Fibroblast of lung (primary cell): ENCODE data around the gene SWT1. TPM values are rescaled to one million over a fixed set of nuclear protein-coding genes. Genes with fewer than 3 reads are reported as not detected.

ENCODE experiments used
- DNase-seq, 2 donors: peaks; one replicate each; pipeline versions ENCODE4 v3.0.0 to v3.0.0-alpha.2; 2010; ENCODE audit warnings: low read depth in 2 of 2
- H2AFZ ChIP-seq: 2 replicates; pipeline ENCODE4 v1.5.1; 2012; ENCODE audit warnings: low read length, control low read depth, inconsistent platforms
- H3K27ac ChIP-seq: 2 replicates; pipeline ENCODE4 v1.5.1; 2011; ENCODE audit warnings: low read length, control low read depth; ENCODE audit not compliant: insufficient read depth
- H3K27me3 ChIP-seq: 2 replicates; pipeline ENCODE4 v1.5.1; 2011; ENCODE audit warnings: mild to moderate bottlenecking, low read length; ENCODE audit not compliant: control insufficient read depth, insufficient read depth
- H3K36me3 ChIP-seq: 2 replicates; pipeline ENCODE4 v1.5.1; 2011; ENCODE audit warnings: low read length; ENCODE audit not compliant: control insufficient read depth, insufficient read depth
- H3K4me1 ChIP-seq: 2 replicates; pipeline ENCODE4 v1.5.1; 2011; ENCODE audit warnings: low read length; ENCODE audit not compliant: control insufficient read depth, insufficient read depth; ENCODE audit errors: extremely low read depth
- H3K4me2 ChIP-seq: 2 replicates; pipeline ENCODE4 v1.5.1; 2011; ENCODE audit warnings: low read length, control low read depth; ENCODE audit not compliant: insufficient read depth; ENCODE audit errors: extremely low read depth
- H3K4me3 ChIP-seq, 4 experiments: fragments of 200-600 bp in 1 of 4; sonication (generic) in 1 of 4; replicated peaks in 1 of 4; 2 replicates each; pipeline ENCODE4 v1.5.1; 2011 to 2016; ENCODE audit warnings: low read length in 4 of 4, low read depth in 3 of 4, mild to moderate bottlenecking in 3 of 4, control low read depth in 2 of 4, inconsistent platforms in 1 of 4, mixed read lengths in 1 of 4; ENCODE audit not compliant: insufficient read depth in 1 of 4; ENCODE audit errors: control extremely low read depth in 1 of 4
- H3K79me2 ChIP-seq: 2 replicates; pipeline ENCODE4 v1.5.1; 2012; ENCODE audit warnings: mild to moderate bottlenecking, low read length, inconsistent platforms; ENCODE audit not compliant: control insufficient read depth, insufficient read depth
- H3K9ac ChIP-seq: 2 replicates; pipeline ENCODE4 v1.5.1; 2011; ENCODE audit warnings: mild to moderate bottlenecking, low read length, control low read depth; ENCODE audit not compliant: insufficient read depth
- H3K9me3 ChIP-seq: 2 replicates; pipeline ENCODE4 v1.5.1; 2012; ENCODE audit warnings: low read depth, low read length; ENCODE audit not compliant: control insufficient read depth, insufficient read depth
- H4K20me1 ChIP-seq: 2 replicates; pipeline ENCODE4 v1.5.1; 2011; ENCODE audit warnings: low read length; ENCODE audit not compliant: control insufficient read depth, insufficient read depth; ENCODE audit errors: extremely low read depth
- CTCF ChIP-seq, 2 donors: IDR thresholded peaks in 1 of 2; conservative IDR thresholded peaks in 1 of 2; 1 replicate in 1 of 2; 2 replicates in 1 of 2; pipeline ENCODE4 v1.5.1; 2011 to 2012; ENCODE audit warnings: low read length in 2 of 2, control low read depth in 1 of 2, inconsistent platforms in 1 of 2, low read depth in 1 of 2, mild to moderate bottlenecking in 1 of 2
- EZH2 ChIP-seq: IDR thresholded peaks from 2 replicates; pipeline ENCODE4 v1.5.1; 2012; ENCODE audit warnings: low read length, control low read depth, mild to moderate bottlenecking; ENCODE audit errors: missing control alignments
- polyA plus RNA-seq, 2 donors: library from polyadenylated mRNA; depleted of rRNA in 1 of 2; stranded (reverse) in 1 of 2; unstranded in 1 of 2; fragments of >200 nt; gene quantifications; 2 replicates each; pipeline ENCODE4 v1.2.1, GENCODE V29; 2011 to 2012; ENCODE audit warnings: missing spikeins in 1 of 2
- total RNA-seq: library from RNA; depleted of rRNA; stranded (reverse); fragments of >200 nt; gene quantifications from 2 replicates; pipeline ENCODE4 v1.2.1, GENCODE V29; 2014

The SWT1 gene
- total and polyA plus RNA-seq, 2 donors (not counting 1 experiment from before 2014, with no cell fraction given): 3.4 to 8.4 TPM

- Histone ChIP-seq H3K79me2 (no peaks in the 10 kb centered on the region), H3K4me1 (no peaks in the 10 kb centered on the region), H3K9me3 (no peaks in the 10 kb centered on the region), H3K9ac (no peak overlapping the region), H3K27me3 (no peaks in the 10 kb centered on the region), H3K4me2 (no peak overlapping the region), H3K36me3 (no peaks in the 10 kb centered on the region), H3K4me3 (no peak overlapping the region), H3K27ac (no peak overlapping the region), H4K20me1 (no peaks in the 10 kb centered on the region), H2AFZ (no peak overlapping the region)
- no peak for TF ChIP-seq CTCF (conservative IDR thresholded peaks at IDR 0.05 in 1 of 2, IDR thresholded peaks at IDR 0.05 in 1 of 2; ENCODE audit: low read depth in 1 of 2, low read length in 2 of 2)
- no peak for TF ChIP-seq EZH2
- no peak for DNase-seq
Observed at GRCh38 chr1:185237661-185238060, 80.7 kb downstream of the SWT1 start.

GRCh38 chr1:185238447-185238846 is 81.5 kb downstream of the SWT1 start:
- DNase-seq: peak; percentile 22 to 54
- Histone ChIP-seq H3K4me2 (no peak overlapping the region), H3K9ac (no peak overlapping the region), H3K79me2 (no peaks in the 10 kb centered on the region), H3K4me3 (no peak overlapping the region), H3K27me3 (no peaks in the 10 kb centered on the region), H3K36me3 (no peaks in the 10 kb centered on the region), H2AFZ (no peak overlapping the region), H3K4me1 (no peaks in the 10 kb centered on the region), H4K20me1 (no peaks in the 10 kb centered on the region), H3K9me3 (no peaks in the 10 kb centered on the region), H3K27ac (no peak overlapping the region)
- TF ChIP-seq EZH2 (no peak), CTCF (conservative IDR thresholded peaks at IDR 0.05 in 1 of 2, IDR thresholded peaks at IDR 0.05 in 1 of 2; ENCODE audit: low read depth in 1 of 2, low read length in 2 of 2) (peak; percentile 19 to 50)

- H3K27ac ChIP-seq: no peak overlapping the region
- no peak overlapping the region for H2AFZ ChIP-seq
- TF ChIP-seq EZH2 (no peak), CTCF (conservative IDR thresholded peaks at IDR 0.05 in 1 of 2, IDR thresholded peaks at IDR 0.05 in 1 of 2; ENCODE audit: low read depth in 1 of 2, low read length in 2 of 2) (no peak)
- no peaks in the 10 kb centered on the region for H3K79me2 ChIP-seq
- DNase-seq: no peak
- H3K36me3 ChIP-seq: no peaks in the 10 kb centered on the region
- H3K9ac ChIP-seq: no peak overlapping the region
- no peaks in the 10 kb centered on the region for H4K20me1 ChIP-seq
- H3K4me1 ChIP-seq: no peaks in the 10 kb centered on the region
- no peaks in the 10 kb centered on the region for H3K27me3 ChIP-seq
- H3K4me3 ChIP-seq: no peak overlapping the region
- H3K4me2 ChIP-seq: no peak overlapping the region
- H3K9me3 ChIP-seq: no peaks in the 10 kb centered on the region
Observed at GRCh38 chr1:185239861-185240260, 82.9 kb downstream of the SWT1 start.
